ENCODE data around the gene MYRIP. TPM values are rescaled to one million over a fixed set of nuclear protein-coding genes. Genes with fewer than 3 reads are reported as not detected.

Gene MYRIP
- polyA plus RNA-seq, 3 donors, result not detected

DNA sequence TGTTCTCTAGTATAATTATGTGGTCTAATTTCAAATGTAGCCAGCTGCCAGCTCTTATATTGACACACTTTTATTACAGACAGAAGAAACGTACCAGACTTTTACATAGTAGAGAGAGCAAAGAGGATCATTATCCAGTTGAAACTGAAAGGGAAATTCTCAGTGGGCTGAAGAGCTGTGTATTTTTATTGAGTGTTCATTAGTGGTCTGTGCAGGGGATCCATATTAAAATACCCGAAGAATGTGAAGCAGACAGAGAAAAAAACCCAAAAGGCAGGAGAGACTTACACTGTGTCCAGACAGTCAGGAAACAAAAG lies 41.3 kb downstream of the MYRIP start:
- Mint-ChIP-seq H3K27me3 (ENCODE audit: low read depth in 3 of 3) (peaks cover 1 to 3% (median 2%) of the 10 kb centered on the region in 3 donors), H3K9me3 (peaks cover 0 to 11% (median 3%) of the 10 kb centered on the region in 7 donors), H3K36me3 (no peaks in the 10 kb centered on the region), H3K27ac (no peak overlapping the region), H3K4me1 (no peaks in the 10 kb centered on the region), H3K4me3 (no peak overlapping the region)
- Histone ChIP-seq H3K9me3 (replicated peaks in 1 of 2; ENCODE audit: control insufficient read depth in 1 of 2, insufficient read depth in 1 of 2, low read length in 2 of 2) (peaks cover 0 to 4% of the 10 kb centered on the region in 2 donors), H3K27ac (ENCODE audit: low read depth in 1 of 2, low read length in 2 of 2) (no peak overlapping the region), H4K20me1 (ENCODE audit: insufficient read depth, low read length) (no peaks in the 10 kb centered on the region), H3K79me2 (ENCODE audit: insufficient read depth, low read length) (no peaks in the 10 kb centered on the region), H3K4me3 (replicated peaks in 1 of 3; ENCODE audit: low read depth in 2 of 3, low read length in 3 of 3) (no peak overlapping the region), H3K9ac (ENCODE audit: insufficient read depth, low read length, poor library complexity, severe bottlenecking) (no peak overlapping the region), H3K27me3 (ENCODE audit: control insufficient read depth in 2 of 2, insufficient read depth in 2 of 2, low read length in 2 of 2) (no peaks in the 10 kb centered on the region), H2AFZ (ENCODE audit: insufficient read depth, low read depth, low read length, poor library complexity, severe bottlenecking) (no peak overlapping the region), H3K36me3 (replicated peaks in 1 of 2; ENCODE audit: control insufficient read depth in 1 of 2, insufficient read depth in 2 of 2, low read length in 2 of 2) (no peaks in the 10 kb centered on the region), H3K4me1 (ENCODE audit: control insufficient read depth in 1 of 2, insufficient read depth in 2 of 2, low read length in 2 of 2) (no peaks in the 10 kb centered on the region), H3K4me2 (replicated peaks; ENCODE audit: extremely low read depth, low read length, poor library complexity, severe bottlenecking) (no peak overlapping the region)
- TF ChIP-seq, protein P1, sequence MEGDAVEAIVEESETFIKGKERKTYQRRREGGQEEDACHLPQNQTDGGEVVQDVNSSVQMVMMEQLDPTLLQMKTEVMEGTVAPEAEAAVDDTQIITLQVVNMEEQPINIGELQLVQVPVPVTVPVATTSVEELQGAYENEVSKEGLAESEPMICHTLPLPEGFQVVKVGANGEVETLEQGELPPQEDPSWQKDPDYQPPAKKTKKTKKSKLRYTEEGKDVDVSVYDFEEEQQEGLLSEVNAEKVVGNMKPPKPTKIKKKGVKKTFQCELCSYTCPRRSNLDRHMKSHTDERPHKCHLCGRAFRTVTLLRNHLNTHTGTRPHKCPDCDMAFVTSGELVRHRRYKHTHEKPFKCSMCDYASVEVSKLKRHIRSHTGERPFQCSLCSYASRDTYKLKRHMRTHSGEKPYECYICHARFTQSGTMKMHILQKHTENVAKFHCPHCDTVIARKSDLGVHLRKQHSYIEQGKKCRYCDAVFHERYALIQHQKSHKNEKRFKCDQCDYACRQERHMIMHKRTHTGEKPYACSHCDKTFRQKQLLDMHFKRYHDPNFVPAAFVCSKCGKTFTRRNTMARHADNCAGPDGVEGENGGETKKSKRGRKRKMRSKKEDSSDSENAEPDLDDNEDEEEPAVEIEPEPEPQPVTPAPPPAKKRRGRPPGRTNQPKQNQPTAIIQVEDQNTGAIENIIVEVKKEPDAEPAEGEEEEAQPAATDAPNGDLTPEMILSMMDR (IDR thresholded peaks at IDR 0.05), result no peak
- WGBS (ENCODE audit: insufficient coverage), result 90% methylated on average over 2 of the region's 2 CpGs
- intact Hi-C loops (cut with micrococcal nuclease), result no loop called here
- DNase-seq, result no peak

DNA sequence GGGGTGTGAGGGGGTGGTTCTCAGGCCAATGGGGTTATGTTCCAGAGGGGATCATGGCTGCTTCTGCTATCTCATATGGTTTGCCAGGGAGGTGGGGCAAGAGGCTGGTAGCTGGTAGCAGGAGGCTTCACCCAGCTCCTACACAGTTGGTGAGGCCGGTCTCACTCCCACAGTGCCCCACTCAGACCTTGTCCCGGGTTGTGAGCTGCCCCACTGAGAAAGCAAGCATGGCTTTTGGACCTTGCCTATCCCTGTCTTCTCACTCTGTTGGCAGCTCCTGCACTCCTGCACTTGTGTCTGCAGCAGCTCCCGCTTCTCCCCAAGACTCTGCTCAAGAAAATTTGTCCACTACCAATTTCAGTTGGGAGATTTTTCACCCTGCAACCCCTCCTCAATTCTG lies 46.1 kb downstream of the MYRIP start:
- no peak overlapping the region for H3K4me2 ChIP-seq (replicated peaks; ENCODE audit: extremely low read depth, low read length, poor library complexity, severe bottlenecking)
- Mint-ChIP-seq H3K36me3 (no peaks in the 10 kb centered on the region), H3K4me3 (no peak overlapping the region), H3K27me3 (ENCODE audit: low read depth in 3 of 3) (peaks cover 0 to 1% (median 1%) of the 10 kb centered on the region in 3 donors), H3K27ac (no peak overlapping the region), H3K9me3 (peaks cover 9 to 22% (median 16%) of the 10 kb centered on the region in 7 donors), H3K4me1 (no peaks in the 10 kb centered on the region)
- no peaks in the 10 kb centered on the region for H3K79me2 ChIP-seq (ENCODE audit: insufficient read depth, low read length)
- 85% methylated on average over 2 of the region's 3 CpGs for WGBS (ENCODE audit: insufficient coverage)
- no peak for DNase-seq
- TF ChIP-seq, protein P1 (IDR thresholded peaks at IDR 0.05), result no peak
- no peak overlapping the region for H3K4me3 ChIP-seq (replicated peaks in 1 of 3; ENCODE audit: low read depth in 2 of 3, low read length in 3 of 3)
- H2AFZ ChIP-seq (ENCODE audit: insufficient read depth, low read depth, low read length, poor library complexity, severe bottlenecking), result no peak overlapping the region
- no peaks in the 10 kb centered on the region for H3K4me1 ChIP-seq (ENCODE audit: control insufficient read depth in 1 of 2, insufficient read depth in 2 of 2, low read length in 2 of 2)
- no peaks in the 10 kb centered on the region for H3K27me3 ChIP-seq (ENCODE audit: control insufficient read depth in 2 of 2, insufficient read depth in 2 of 2, low read length in 2 of 2)
- H3K9me3 ChIP-seq (replicated peaks in 1 of 2; ENCODE audit: control insufficient read depth in 1 of 2, insufficient read depth in 1 of 2, low read length in 2 of 2), result peaks cover 14 to 22% of the 10 kb centered on the region in 2 donors
- no peaks in the 10 kb centered on the region for H3K36me3 ChIP-seq (replicated peaks in 1 of 2; ENCODE audit: control insufficient read depth in 1 of 2, insufficient read depth in 2 of 2, low read length in 2 of 2)
- H3K27ac ChIP-seq (ENCODE audit: low read depth in 1 of 2, low read length in 2 of 2), result no peak overlapping the region
- intact Hi-C loops (cut with micrococcal nuclease), result no loop called here
- H3K9ac ChIP-seq (ENCODE audit: insufficient read depth, low read length, poor library complexity, severe bottlenecking), result no peak overlapping the region
- H4K20me1 ChIP-seq (ENCODE audit: insufficient read depth, low read length), result no peaks in the 10 kb centered on the region
